ENCODE measurements around the gene GARS1.
A peak's percentile ranks its signal among the peaks of the same experiment; 100 is the strongest.

GRCh38 chr7:30562498-30562897, 32.2 kb upstream of the GARS1 start:
- TF ChIP-seq TAF1 (IDR thresholded peaks at IDR 0.05; ENCODE audit: low read depth) (no peak), TEAD4 (IDR thresholded peaks at IDR 0.05) (peak; percentile 18; the same call in 1 of the 2 replicates), RAD21 (IDR thresholded peaks at IDR 0.05; ENCODE audit: low read depth) (no peak), ZBTB7A (IDR thresholded peaks at IDR 0.05; ENCODE audit: low read depth) (no peak), EP300 (IDR thresholded peaks at IDR 0.05; ENCODE audit: borderline replicate concordance) (peak; percentile 39; the same call in 1 of the 2 replicates), CREB1 (IDR thresholded peaks at IDR 0.05; ENCODE audit: low read depth) (no peak), MAX (IDR thresholded peaks at IDR 0.05) (no peak; the same call in 1 of the 2 replicates)
